ENCODE measurements around the gene PPP4R3C. TPM values are rescaled to one million over a fixed set of nuclear protein-coding genes. Genes with fewer than 3 reads are reported as not detected.
"Not testable (repeated sequence)": the region's sequence is repeated elsewhere in the genome, so short reads cannot be mapped to it uniquely, and the experiment has no call there.

PPP4R3C gene
- total RNA-seq = not detected

DNA sequence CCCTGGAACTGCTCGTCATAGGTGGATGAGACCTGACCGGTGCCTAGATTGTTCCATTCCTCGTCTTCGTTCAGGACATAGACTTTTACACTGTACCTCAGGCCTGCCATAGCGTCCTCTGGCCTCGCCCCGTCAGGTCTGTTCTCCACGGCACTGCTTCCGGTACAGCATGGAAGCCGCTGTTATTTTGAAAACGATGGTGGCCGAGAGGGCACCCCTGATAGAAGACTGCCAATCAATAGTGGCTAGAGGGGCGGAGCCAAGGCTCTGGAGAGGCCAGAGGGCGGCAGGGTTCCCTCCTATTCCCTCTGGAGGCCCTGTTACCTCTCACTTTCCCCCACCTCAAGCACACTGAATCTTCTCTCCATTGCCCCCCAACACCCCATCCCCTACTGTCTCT, at the start of gene PPP4R3C:
Gene PPP4R3C, minus strand, starts transcription at position 155 of the 400 bp plus-strand sequence. Its CDS starts 45 bp downstream, at position 110.
- no peak for DNase-seq (ENCODE audit: low spot score)

DNA sequence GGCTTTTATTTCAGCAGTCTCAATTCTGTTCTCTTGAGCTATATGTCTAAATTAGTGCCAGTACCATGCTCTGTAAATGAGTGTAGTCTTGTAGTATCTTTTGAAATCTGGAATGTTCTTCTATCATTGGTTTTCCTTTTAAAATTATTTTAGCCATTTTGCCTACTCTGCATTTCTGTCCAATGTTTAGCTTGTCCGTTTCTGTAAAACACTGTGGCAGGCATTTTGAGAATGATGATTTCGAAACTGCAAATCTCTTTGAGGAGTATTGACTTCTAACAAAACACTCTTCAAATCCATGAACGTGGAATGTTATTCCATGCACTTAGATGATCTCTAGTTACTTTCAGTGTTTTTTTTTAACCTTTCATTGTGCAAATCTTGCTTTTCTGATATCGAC, 28.3 kb upstream of the PPP4R3C start:
- no peak for DNase-seq (ENCODE audit: low spot score)

DNA sequence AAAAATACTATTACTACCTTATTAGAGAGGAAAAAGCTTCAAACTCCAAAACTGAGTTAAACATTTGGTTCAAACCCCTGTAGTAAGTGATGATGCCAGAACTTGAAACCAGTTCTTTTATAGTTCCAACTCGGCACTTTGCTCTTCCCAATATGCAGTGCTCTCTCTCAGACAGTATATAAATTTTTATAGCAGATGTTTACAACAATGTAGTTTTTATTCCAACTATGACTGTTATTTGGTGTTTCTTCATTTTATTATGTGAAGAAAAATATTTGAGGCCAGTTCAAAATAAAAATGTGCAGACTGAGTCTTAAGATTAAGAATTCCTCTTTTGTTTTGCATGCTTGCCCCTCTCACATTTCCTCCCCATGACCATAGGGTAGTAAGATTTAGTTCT, 2.9 kb upstream of the PPP4R3C start:
- DNase-seq (ENCODE audit: low spot score) = no peak

DNA sequence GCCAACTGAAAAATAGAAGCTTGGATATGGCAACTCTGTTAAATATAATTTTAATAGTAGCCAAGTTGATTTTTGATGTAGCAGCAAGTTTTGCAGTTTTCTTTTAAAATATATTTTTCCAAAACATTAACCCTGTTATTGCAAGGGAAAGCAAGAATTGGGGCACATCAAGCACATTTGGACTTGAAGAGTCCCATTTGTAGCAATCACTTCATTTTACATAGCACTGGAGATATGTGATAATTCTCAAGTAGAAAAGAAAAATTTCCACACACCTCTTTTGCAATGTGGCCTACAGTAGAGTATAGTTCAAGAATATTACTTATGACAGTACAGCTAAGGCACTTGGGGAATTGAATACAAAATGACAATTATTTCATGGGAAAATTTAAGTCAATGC, 1.9 kb upstream of the PPP4R3C start:
- no peak for DNase-seq (ENCODE audit: low spot score)

DNA sequence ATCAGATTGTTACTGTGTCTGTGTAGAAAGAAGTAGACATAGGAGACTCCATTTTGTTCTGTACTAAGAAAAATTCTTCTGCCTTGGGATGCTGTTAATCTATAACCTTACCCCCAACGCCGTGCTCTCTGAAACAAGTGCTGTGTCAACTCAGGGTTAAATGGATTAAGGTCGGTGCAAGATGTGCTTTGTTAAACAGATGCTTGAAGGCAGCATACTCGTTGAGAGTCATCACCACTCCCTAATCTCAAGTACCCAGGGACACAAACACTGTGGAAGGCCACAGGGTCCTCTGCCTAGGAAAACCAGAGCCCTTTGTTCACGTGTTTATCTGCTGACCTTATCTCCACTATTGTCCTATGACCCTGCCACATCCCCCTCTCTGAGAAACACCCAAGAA, 4.0 kb downstream of the PPP4R3C start:
- DNase-seq (ENCODE audit: low spot score) = not testable (repeated sequence)

DNA sequence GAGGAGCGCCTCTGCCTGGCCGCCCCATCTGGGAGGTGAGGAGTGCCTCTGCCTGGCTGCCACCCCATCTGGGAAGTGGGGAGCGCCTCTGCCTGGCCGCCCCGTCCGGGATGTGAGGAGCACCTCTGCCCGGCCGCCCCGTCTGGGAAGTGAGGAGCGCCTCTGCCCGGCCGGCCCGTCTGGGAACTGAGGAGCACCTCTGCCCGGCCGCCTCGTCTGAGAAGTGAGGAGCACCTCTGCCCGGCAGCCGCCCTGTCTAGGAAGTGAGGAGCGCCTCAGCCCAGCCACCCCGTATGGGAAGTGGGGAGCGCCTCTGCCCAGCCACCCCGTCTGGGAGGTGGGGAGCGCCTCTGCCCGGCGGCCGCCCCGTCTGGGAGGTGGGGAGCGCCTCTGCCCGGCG, 4.6 kb downstream of the PPP4R3C start:
- not testable (repeated sequence) for DNase-seq (ENCODE audit: low spot score)

DNA sequence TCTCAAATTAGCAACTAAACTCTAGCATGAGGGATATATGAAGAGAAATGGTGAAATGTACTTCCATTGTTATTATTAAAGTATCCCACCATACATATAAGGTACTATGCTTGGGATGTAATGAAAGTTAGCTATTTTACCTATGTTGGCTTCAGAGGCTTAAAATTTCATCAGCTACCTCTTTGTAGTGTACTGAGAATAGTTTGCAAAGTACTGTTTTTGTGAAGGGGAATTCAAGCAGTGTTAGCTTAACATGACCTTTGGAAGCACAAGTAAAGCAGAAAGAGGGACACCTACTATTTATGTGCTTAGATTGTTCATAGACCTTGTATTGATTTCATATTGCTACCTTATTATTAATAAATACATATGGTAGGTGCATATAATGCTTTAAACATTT, 11.8 kb downstream of the PPP4R3C start:
- no peak for DNase-seq (ENCODE audit: low spot score)

DNA sequence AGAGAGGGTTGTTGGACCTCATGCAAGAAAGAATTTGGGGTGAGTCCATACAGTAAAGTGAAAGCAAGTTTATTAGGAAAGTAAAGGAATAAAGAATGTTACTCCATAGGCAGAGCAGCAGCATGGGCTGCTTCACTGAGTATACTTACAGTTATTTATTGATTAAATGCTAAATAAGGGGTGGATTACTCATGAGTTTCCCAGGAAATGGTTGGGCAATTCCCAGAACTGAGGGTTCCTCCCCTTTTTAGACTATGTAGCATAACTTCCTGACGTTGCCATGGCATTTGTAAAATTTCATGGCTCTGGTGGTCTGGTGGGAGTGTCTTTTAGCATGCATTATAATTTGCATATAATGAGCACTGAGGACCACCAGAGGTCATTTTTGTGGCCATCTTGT, 16.7 kb downstream of the PPP4R3C start:
- no peak for DNase-seq (ENCODE audit: low spot score)

DNA sequence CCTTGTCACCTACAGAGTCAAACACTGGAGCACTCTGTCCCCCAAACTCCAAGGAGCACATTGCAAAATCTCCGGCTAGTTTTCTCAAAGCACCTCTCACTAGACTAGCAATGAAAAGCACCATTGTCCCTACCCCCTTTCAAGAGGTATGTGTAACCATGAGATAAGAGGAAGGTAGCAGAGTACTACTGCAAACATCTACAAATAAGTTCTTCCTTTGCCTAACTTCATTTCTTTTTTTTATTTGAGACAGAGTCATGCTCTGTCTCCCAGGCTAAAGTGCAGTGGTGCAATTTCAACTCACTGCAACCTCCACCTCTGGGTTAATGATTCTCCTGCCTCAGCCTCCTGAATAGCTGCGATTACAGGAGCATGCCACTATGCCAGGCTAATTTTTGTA, 17.7 kb downstream of the PPP4R3C start:
- DNase-seq (ENCODE audit: low spot score) = no peak

DNA sequence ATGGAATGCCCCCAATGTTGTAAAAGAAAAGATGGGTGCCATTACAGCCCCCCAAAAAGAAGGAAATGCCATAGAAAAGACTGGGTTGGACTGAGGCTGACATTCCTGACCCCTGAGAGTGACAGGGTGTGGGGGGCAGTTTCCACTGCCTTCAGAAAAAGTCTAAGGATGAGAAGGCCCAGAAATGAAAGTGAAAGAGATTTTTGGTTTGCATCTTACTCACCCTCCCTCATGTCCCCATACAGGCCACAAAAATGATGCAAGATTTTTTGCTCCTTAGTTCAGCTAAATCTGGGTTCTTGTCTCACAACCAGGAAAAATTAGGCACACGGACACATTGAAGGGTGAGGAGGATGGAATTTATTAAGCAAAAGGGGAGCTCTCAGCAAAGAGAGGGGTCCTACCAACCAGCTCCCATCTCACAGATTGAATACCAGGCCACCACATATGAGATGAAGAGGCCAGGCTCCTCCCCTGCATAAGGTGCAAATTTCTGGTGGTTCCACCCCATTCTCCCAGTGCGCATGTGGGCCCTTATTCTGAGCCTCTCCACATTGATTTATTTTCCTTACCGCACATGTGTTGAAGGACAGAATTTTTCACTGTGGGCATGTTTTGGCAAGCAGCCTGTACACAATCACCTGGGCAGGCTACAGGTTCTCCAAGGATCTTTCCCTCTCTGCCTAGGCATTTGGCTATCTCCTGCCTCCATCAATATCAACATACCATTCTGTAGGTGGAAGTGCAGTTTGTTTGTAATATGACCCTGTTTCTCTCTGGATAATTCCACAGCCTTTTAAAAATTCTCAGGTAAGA, 18.8 kb downstream of the PPP4R3C start:
- no peak for DNase-seq (ENCODE audit: low spot score)

DNA sequence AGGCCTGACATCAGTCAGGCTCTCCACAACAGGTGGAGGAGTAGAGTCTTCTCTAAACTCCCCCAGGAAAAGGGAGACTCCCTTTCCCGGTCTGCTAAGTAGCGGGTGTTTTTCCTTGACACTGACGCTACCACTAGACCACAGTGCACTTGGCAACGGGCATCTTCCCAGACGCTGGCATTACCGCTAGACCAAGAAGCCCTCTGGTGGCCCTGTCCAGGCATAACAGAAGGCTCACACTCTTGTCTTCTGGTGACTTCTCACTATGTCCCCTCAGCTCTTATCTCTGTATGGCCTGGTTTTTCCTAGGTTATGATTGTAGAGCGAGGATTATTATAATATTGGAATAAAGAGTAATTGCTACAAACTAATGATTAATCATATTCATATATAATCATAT, 20.7 kb downstream of the PPP4R3C start:
- not testable (repeated sequence) for DNase-seq (ENCODE audit: low spot score)

DNA sequence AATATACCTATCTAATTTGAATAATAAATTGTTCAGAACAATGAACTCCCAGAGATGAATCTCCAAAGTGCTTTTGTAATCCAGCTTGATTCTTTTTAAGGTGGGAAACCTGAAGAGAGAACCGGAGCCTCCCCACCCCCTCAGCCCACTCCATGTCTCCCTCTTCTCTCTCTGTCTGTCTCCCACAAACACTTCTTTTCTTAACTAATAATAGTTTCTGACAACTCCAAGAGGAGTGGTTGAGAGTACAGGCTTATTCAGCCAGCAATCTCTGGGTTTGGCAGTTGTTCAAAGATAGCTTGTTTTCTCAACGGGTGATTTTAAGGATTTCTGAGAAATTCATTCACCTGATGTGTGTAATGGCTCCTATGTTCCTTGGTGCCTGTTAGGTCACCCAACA, 23.4 kb downstream of the PPP4R3C start:
- DNase-seq (ENCODE audit: low spot score) = no peak

DNA sequence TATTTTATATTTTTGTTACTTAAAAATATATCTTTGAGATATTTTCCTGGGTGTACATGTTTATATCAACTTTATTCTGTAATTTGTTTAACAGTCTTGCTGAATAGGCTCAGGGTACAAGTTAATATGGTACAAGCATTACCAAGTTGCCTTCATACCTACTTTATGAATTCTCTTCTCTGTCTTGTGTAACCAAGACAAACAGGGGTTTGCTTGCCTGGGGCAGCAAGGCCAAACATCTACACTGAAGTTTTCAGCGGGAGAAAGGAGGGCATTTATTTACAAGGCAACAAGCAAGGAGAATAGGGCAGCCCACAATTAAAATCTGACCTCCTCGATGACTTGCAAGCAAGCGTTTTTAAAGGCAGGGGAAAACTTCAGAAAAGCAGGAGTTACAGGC, 24.2 kb downstream of the PPP4R3C start:
- no peak for DNase-seq (ENCODE audit: low spot score)

DNA sequence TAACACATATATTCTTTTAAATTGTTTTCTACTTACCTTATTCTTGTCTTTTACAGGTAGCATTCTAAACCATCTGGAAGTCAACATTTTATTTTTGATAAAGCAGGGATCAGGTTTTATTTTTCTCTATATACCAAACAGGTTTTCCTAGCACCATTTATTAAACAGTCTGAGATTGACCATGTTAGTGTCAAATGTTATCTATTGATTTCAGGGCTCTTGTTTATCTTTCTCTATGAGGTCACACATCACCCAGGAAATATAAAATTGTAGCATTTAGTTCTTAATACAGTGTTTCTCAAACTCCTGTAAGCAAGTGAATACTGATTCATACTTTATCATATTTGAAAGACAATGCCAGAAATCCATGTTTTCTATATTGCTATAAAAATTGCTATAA, 28.1 kb downstream of the PPP4R3C start:
- DNase-seq (ENCODE audit: low spot score) = no peak

Other genes starting within 250 kb of the PPP4R3C start
- not detected for gene DCAF8L2, start 127.0 kb upstream of the PPP4R3C start, total RNA-seq

All from ureter (tissue), 1 donor.